Osteocyte (in vitro differentiated cells): ENCODE data around the gene ADAMTS12. TPM values are rescaled to one million over a fixed set of nuclear protein-coding genes. Genes with fewer than 3 reads are reported as not detected.

ENCODE experiments used
- DNase-seq: peaks from one replicate; pipeline ENCODE4 v3.0.0; 2021; ENCODE audit warnings: mixed read lengths; ENCODE audit not compliant: unreplicated experiment; ENCODE audit errors: extremely low spot score
- H3K27ac Mint-ChIP-seq: one replicate; pipeline ENCODE4 v1.8.0; 2021; ENCODE audit warnings: mild to moderate bottlenecking, mixed read lengths; ENCODE audit not compliant: unreplicated experiment
- H3K27me3 Mint-ChIP-seq: one replicate; pipeline ENCODE4 v1.8.0; 2021; ENCODE audit warnings: mixed read lengths; ENCODE audit not compliant: unreplicated experiment
- H3K36me3 Mint-ChIP-seq: one replicate; pipeline ENCODE4 v1.8.0; 2021; ENCODE audit warnings: mixed read lengths; ENCODE audit not compliant: unreplicated experiment
- H3K4me1 Mint-ChIP-seq: one replicate; pipeline ENCODE4 v1.8.0; 2021; ENCODE audit warnings: mixed read lengths; ENCODE audit not compliant: unreplicated experiment
- H3K4me3 Mint-ChIP-seq: one replicate; pipeline ENCODE4 v1.8.0; 2021; ENCODE audit warnings: mild to moderate bottlenecking, moderate library complexity, mixed read lengths; ENCODE audit not compliant: unreplicated experiment
- H3K9me3 Mint-ChIP-seq: one replicate; pipeline ENCODE4 v1.8.0; 2021; ENCODE audit warnings: mixed read lengths; ENCODE audit not compliant: unreplicated experiment
- CTCF ChIP-seq: fragments of 200-600 bp; sonication (generic); IDR thresholded peaks from 2 replicates; pipeline ENCODE4 v1.5.0; 2021; ENCODE audit warnings: antibody characterized with exemption, mild to moderate bottlenecking, moderate library complexity
- total RNA-seq: library from RNA; stranded (reverse); gene quantifications from 2 replicates; pipeline ENCODE4 v1.2.1, GENCODE V29; 2021

Gene ADAMTS12
- total RNA-seq, 1 donor from 2014 or later, result 13.9 TPM

GRCh38 chr5:33769196-33769595, 122.6 kb downstream of the ADAMTS12 start:
- no peak for DNase-seq
- Mint-ChIP-seq H3K36me3 (no peaks in the 10 kb centered on the region), H3K4me3 (no peak overlapping the region), H3K9me3 (no peaks in the 10 kb centered on the region), H3K4me1 (peaks cover 25% of the 10 kb centered on the region), H3K27ac (no peak overlapping the region), H3K27me3 (no peaks in the 10 kb centered on the region)
- TF ChIP-seq CTCF, result no peak

- no peaks in the 10 kb centered on the region for H3K27me3 Mint-ChIP-seq
Measured at GRCh38 chr5:33766023-33766422, 125.8 kb downstream of the ADAMTS12 start.

GRCh38 chr5:33764786-33765185, 127.0 kb downstream of the ADAMTS12 start:
- no peak for TF ChIP-seq CTCF
- Mint-ChIP-seq H3K36me3 (no peaks in the 10 kb centered on the region), H3K27ac (no peak overlapping the region), H3K9me3 (no peaks in the 10 kb centered on the region), H3K27me3 (no peaks in the 10 kb centered on the region), H3K4me3 (no peak overlapping the region), H3K4me1 (peaks cover 12% of the 10 kb centered on the region)
- no peak for DNase-seq

More at GRCh38 chr5:33766023-33766422, 125.8 kb downstream of the ADAMTS12 start:
- H3K27ac Mint-ChIP-seq, result no peak overlapping the region
- no peaks in the 10 kb centered on the region for H3K36me3 Mint-ChIP-seq
- DNase-seq, result no peak
- peaks cover 11% of the 10 kb centered on the region for H3K4me1 Mint-ChIP-seq
- no peaks in the 10 kb centered on the region for H3K9me3 Mint-ChIP-seq
- no peak for TF ChIP-seq CTCF
- H3K4me3 Mint-ChIP-seq, result no peak overlapping the region

GRCh38 chr5:33763435-33763834, 128.4 kb downstream of the ADAMTS12 start:
- Mint-ChIP-seq H3K4me3 (no peak overlapping the region), H3K27ac (no peak overlapping the region), H3K4me1 (peaks cover 12% of the 10 kb centered on the region), H3K27me3 (no peaks in the 10 kb centered on the region), H3K36me3 (no peaks in the 10 kb centered on the region), H3K9me3 (no peaks in the 10 kb centered on the region)
- no peak for TF ChIP-seq CTCF
- DNase-seq, result no peak

- no peak overlapping the region for H3K4me3 Mint-ChIP-seq
- peaks cover 11% of the 10 kb centered on the region for H3K4me1 Mint-ChIP-seq
- H3K9me3 Mint-ChIP-seq, result no peaks in the 10 kb centered on the region
- H3K36me3 Mint-ChIP-seq, result no peaks in the 10 kb centered on the region
- DNase-seq, result no peak
- H3K27me3 Mint-ChIP-seq, result no peaks in the 10 kb centered on the region
- H3K27ac Mint-ChIP-seq, result no peak overlapping the region
- no peak for TF ChIP-seq CTCF
Measured at GRCh38 chr5:33762859-33763258, 128.9 kb downstream of the ADAMTS12 start.
